ENCODE measurements around the gene PNMA1.

DNA sequence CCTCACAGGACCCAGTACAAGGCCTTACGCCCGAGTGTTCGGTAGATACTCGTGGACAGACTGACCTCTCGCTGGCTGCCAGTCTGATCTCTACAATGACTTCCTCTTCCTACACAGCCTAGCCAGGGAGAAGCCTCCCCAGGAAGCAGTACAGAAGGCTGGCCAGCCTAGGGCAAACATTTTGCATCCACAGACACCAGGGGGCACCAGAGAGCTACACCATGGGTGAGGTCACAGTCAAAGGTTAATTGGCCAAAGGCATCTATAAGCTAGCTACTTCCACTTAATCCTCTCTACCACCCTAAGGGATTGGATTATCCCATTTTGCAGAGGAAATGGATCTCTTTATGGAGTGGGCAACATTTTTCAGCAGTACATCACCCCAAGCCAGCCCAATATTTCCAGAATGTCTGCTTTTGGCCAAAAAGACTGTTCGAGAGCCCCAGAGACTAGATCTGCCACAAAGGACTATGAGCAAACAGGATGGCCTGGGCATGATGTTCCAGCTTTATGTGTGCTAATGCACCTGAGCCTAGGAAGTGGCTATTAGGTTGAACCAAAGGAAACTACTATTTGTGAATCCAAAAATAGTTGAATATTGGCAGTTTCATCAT, 14.6 kb upstream of the PNMA1 start:
- no peak for TF ChIP-seq POLR2A (IDR thresholded peaks at IDR 0.05)
- TF ChIP-seq, protein P1, sequence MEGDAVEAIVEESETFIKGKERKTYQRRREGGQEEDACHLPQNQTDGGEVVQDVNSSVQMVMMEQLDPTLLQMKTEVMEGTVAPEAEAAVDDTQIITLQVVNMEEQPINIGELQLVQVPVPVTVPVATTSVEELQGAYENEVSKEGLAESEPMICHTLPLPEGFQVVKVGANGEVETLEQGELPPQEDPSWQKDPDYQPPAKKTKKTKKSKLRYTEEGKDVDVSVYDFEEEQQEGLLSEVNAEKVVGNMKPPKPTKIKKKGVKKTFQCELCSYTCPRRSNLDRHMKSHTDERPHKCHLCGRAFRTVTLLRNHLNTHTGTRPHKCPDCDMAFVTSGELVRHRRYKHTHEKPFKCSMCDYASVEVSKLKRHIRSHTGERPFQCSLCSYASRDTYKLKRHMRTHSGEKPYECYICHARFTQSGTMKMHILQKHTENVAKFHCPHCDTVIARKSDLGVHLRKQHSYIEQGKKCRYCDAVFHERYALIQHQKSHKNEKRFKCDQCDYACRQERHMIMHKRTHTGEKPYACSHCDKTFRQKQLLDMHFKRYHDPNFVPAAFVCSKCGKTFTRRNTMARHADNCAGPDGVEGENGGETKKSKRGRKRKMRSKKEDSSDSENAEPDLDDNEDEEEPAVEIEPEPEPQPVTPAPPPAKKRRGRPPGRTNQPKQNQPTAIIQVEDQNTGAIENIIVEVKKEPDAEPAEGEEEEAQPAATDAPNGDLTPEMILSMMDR (IDR thresholded peaks at IDR 0.05), result peak; percentile 91 to 98 (median 96)
